Subcutaneous abdominal adipose tissue (tissue), 5 donors: Measurements from ENCODE around the gene POLR2F.

ENCODE experiments used
- H3K27ac ChIP-seq: one replicate; pipeline ENCODE4 v1.7.0; 2013; ENCODE audit warnings: low read depth, mild to moderate bottlenecking, inconsistent platforms, low read length, moderate library complexity
- H3K27me3 ChIP-seq, 5 donors: one replicate each; pipeline ENCODE4 v1.7.0; 2013; ENCODE audit warnings: low read length in 5 of 5, inconsistent platforms in 1 of 5; ENCODE audit not compliant: control insufficient read depth in 5 of 5, insufficient read depth in 4 of 5
- H3K36me3 ChIP-seq, 5 donors: one replicate each; pipeline ENCODE4 v1.7.0; 2013; ENCODE audit warnings: low read length in 5 of 5; ENCODE audit not compliant: control insufficient read depth in 5 of 5, insufficient read depth in 5 of 5
- H3K4me1 ChIP-seq, 5 donors: one replicate each; pipeline ENCODE4 v1.7.0; 2013; ENCODE audit warnings: low read length in 5 of 5, mild to moderate bottlenecking in 3 of 5, moderate library complexity in 1 of 5; ENCODE audit not compliant: control insufficient read depth in 5 of 5, insufficient read depth in 5 of 5
- H3K4me3 ChIP-seq, 5 donors: one replicate each; pipeline ENCODE4 v1.7.0; 2013; ENCODE audit warnings: low read length in 5 of 5, low read depth in 1 of 5
- H3K9ac ChIP-seq, 5 donors: one replicate each; pipeline ENCODE4 v1.7.0; 2013; ENCODE audit warnings: low read length in 5 of 5, mild to moderate bottlenecking in 4 of 5, moderate library complexity in 3 of 5
- H3K9me3 ChIP-seq, 5 donors: one replicate each; pipeline ENCODE4 v1.7.0; 2013; ENCODE audit warnings: low read length in 5 of 5; ENCODE audit not compliant: control insufficient read depth in 5 of 5
- donor health status: healthy.
- donor health status: healthy.
- donor health status: healthy.
- donor health status: healthy.
- donor health status: healthy.

The POLR2F gene

DNA sequence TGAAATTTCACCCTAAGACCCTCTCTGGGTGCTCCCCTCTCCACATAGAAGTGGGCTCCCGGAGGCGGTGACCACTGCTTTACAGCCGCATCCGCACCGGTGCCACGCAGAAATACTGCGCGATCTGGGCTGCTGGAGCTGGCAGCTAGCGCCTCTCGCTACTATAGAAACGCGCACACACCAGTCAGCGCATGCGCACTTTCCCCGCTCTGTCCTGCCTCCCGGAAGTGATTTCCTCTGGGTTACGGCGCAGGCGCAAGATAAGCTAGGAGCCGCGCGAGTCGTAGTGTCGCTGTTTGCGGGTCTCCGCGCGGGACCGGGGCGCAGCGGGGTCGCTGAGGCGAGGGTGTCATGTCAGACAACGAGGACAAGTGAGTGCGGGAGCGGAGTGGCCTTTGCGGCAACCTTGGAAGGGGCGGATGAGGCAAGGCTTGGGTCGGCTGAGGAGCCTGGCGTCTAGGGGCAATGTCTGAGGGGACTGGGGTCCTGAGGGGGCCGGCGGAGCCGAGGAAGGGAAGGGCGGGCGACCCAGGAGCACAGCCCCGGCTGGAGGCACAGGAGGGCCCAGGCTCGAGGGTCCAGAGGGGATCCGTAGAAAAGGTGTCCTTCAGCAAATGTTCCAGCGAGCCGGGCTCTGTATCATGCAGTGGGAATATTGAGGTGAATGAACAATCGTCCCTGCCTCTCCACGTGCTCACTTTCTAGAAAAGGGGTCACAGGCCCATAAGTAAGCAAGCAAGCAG, at the start of gene POLR2F, which contains the start of gene C22orf23:
Gene POLR2F, plus strand, starts transcription at position 263 of the 743 bp plus-strand sequence. Its CDS starts 89 bp downstream, at position 352.
Gene C22orf23, minus strand, starts transcription at position 165 of the 743 bp plus-strand sequence. CDS start 452 bp downstream, outside the sequence.
- H3K9me3 ChIP-seq: no peaks in the 10 kb centered on the region
- peaks cover 6 to 20% (median 19%) of the 10 kb centered on the region in 5 donors for H3K36me3 ChIP-seq
- H3K27ac ChIP-seq: peak within 1 kb of the TSS; percentile 81
- H3K27me3 ChIP-seq: no peaks in the 10 kb centered on the region
- H3K4me1 ChIP-seq: peaks cover 2 to 26% (median 24%) of the 10 kb centered on the region in 5 donors
- peak within 1 kb of the TSS in 4 of 5 donors; percentile 97 to 99 (median 98) for H3K9ac ChIP-seq
- peak within 1 kb of the TSS; percentile 81 to 97 (median 96) for H3K4me3 ChIP-seq

DNA sequence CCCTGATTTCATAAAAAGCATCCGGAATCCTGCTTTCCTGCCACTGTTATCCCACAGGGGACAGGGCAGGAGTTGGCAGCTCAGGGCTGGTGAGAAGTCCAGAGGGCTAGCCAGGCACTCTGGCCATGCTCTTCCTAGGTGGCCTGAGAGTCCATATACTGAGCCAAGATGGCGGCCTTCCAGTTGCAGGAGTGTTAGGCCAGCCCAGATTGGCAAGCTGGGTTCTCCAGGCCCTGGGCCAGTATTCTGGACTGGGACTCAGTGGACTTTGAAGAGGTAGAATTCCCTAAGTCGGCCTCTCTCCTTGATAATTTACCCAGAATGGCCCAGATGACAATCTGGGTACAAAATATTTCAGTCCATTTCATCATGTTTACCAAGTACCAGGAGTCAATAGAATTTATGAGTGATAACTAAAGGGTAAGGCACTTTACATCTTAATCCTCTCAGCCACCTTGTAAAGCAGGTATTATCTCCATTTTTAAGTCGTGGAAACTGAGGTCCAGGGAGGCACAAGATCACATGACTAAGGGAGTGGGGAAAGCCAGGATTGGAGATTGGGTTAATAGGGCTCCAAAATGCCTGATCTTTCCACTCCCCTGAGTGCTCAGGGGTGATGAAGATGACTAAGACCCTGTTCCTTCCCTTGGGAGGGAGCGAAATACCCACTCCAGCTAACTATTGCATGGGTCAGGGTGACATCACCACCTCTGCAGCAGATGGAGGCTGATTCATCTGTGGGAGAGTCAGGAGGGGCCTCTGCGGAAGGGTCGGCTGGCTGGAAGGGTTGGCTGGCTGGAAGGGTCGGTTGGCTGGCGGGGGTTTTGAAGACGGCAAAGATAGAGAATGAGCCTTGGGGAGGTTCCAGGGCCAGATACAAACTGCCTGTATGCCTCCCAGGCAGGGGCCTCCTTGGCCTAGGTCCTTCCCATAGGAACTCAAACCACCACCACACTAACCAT, 48.6 kb upstream of the POLR2F start:
- Histone ChIP-seq H3K4me3 (peak overlapping the region in 3 of 5 donors; percentile 63 to 72 (median 66)), H3K36me3 (no peaks in the 10 kb centered on the region), H3K27ac (peak overlapping the region; percentile 90), H3K4me1 (peaks cover 11 to 37% (median 26%) of the 10 kb centered on the region in 5 donors), H3K9ac (peak overlapping the region; percentile 43 to 70 (median 56)), H3K9me3 (no peaks in the 10 kb centered on the region), H3K27me3 (no peaks in the 10 kb centered on the region)

DNA sequence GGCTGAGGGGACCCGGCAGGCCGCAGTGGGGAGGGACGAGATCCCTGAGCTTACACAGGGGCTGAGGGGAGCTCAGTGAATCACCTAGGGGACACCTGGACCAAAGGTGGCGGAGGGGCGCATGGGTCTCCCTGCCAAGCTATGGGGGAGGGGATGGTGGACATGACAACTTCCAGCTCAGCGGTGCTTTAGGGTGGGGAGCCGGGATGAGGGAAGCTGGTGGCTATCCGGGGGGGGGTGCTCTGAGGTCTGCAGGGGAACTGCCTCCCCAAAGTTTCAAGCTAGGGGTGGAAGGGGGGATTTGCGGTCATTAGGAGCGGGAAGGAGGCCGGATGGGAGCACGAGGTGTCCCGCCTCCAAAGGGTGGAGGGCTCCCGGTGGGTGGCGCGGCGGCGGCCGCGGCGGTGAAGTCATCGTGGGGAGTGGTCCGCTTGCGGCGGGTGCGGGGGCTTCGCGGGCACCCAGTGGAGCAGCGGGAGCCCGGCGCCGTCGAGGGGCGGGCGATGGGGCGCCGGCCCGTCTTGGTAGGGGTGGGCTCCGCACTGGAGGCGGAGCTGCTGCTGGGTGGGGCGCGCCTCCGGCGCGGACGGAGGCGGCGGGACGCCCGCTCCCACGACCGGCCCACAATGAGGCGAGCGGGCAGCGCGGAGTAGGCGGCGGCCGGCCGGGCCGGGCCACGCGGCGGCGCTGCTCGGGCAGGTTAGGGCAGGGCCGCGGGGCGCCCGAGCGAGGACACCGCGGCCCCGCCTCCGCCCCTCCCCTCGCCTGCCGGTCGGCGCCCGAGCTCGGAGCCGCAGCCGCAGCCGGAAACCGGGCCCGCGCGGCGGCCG, 47.8 kb upstream of the POLR2F start, which contains the start of gene MICALL1:
Gene MICALL1, plus strand, starts transcription at position 764 of the 830 bp plus-strand sequence. CDS start 126 bp downstream, outside the sequence.
- Histone ChIP-seq H3K36me3 (no peaks in the 10 kb centered on the region), H3K27ac (peak within 1 kb of the TSS; percentile 90), H3K9ac (peak within 1 kb of the TSS; percentile 56 to 81 (median 79)), H3K4me1 (peaks cover 11 to 43% (median 28%) of the 10 kb centered on the region in 5 donors), H3K4me3 (peak within 1 kb of the TSS; percentile 60 to 74 (median 67)), H3K9me3 (no peaks in the 10 kb centered on the region), H3K27me3 (no peaks in the 10 kb centered on the region)

DNA sequence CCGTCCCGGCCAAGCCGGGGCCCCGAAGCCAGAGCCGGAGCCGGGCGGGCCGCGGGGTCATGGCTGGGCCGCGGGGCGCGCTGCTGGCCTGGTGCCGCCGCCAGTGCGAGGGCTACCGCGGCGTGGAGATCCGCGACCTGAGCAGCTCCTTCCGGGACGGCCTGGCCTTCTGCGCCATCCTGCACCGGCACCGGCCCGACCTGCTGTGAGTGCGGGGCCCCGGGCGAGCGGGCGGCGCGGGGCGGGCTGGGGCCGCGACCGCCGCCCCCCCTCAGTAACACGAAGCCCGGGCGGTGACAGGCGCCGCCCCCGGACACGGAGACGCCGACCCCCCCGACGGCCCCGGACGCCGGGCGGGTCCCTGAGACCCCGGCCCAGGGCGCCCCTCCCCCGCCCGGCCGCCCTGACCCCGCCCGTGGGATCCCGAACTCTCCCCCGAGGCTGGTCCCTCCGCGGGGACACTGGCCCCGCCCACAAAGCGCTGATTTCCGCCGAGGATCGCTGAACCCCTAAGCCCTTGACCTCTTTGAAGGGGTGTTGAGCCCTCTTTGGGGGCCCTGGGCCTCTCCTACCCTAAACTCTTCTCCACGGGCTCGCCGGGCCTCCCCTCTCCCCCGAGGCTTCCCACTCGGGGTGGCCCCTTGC, 47.0 kb upstream of the POLR2F start:
- peak overlapping the region; percentile 60 to 74 (median 67) for H3K4me3 ChIP-seq
- no peaks in the 10 kb centered on the region for H3K27me3 ChIP-seq
- H3K9ac ChIP-seq: peak overlapping the region in 4 of 5 donors; percentile 63 to 81 (median 80)
- no peaks in the 10 kb centered on the region for H3K9me3 ChIP-seq
- H3K36me3 ChIP-seq: no peaks in the 10 kb centered on the region
- peaks cover 11 to 46% (median 36%) of the 10 kb centered on the region in 5 donors for H3K4me1 ChIP-seq
- H3K27ac ChIP-seq: peak overlapping the region; percentile 81

DNA sequence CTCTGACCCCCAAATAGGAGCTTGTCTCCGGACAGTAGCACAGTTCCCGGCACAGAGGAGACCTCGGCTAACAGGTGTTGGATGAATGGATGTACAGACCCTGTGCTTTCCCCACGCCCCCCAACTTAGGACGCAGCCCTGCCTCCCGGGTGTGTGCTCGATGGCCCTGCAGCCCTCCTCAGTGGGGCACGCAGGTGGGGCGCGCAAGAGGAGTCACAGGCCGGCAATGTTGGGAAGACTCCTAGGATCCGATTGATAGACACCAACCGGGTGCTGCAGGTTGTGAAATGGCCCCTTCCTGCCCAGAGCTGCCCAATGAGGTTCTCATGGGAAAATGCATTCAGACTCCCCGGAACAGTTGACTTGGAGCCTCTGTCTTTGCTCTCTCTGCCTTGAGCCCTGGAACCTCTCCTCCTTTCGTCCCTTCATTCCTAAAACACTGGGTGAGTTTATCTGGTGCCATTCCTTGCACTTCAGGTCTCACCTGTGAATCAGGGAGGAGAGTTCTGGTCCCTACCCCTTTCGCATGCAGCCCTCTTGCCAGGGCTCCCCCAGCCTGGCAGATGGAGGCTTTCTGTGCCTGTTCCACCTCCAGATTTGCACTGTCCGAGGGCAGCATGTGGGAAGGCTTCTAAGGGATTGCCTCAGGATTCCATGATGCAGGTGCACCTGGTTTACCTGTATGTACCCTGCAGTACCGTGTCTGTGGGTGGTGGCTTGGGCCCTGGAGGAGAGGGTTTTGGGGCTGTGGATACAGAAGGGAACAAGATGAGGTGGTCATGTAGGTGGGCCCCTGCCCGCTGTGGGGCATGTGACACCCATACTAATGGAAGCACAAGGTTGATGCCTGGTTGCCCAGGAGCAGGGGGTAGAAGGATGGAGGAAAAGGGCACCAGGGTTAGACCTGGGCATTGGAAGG, 46.2 kb upstream of the POLR2F start:
- H3K4me1 ChIP-seq: peaks cover 11 to 52% (median 37%) of the 10 kb centered on the region in 5 donors
- peaks cover 0 to 5% (median 3%) of the 10 kb centered on the region in 5 donors for H3K36me3 ChIP-seq
- peak overlapping the region in 4 of 5 donors; percentile 63 to 81 (median 80) for H3K9ac ChIP-seq
- H3K27ac ChIP-seq: peak overlapping the region; percentile 81
- H3K9me3 ChIP-seq: no peaks in the 10 kb centered on the region
- H3K4me3 ChIP-seq: peak overlapping the region; percentile 60 to 74 (median 67)
- H3K27me3 ChIP-seq: no peaks in the 10 kb centered on the region

DNA sequence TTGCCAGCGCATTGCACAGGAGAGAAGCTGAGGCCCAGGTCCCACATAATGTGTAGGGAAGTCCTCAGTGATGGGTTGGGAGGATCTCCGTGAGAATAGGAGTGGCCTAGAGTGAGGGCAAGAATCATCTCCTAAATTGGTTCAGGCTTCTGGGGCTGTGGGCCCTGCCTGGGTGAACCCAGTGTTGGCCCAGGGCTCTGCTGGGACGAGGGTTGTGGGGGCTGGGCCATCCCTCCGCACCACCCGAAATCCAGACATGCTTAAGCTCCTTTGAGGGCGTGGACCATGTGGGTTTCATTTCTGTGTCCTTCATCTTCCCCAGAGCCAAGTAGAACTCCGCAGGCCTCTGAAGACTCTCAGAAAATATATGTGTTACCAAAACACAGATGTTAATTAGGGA, 43.7 kb upstream of the POLR2F start:
- peaks cover 7 to 60% (median 36%) of the 10 kb centered on the region in 5 donors for H3K4me1 ChIP-seq
- no peaks in the 10 kb centered on the region for H3K9me3 ChIP-seq
- H3K9ac ChIP-seq: no peak overlapping the region
- no peak overlapping the region for H3K27ac ChIP-seq
- no peak overlapping the region for H3K4me3 ChIP-seq
- H3K36me3 ChIP-seq: peaks cover 0 to 15% (median 12%) of the 10 kb centered on the region in 5 donors
- no peaks in the 10 kb centered on the region for H3K27me3 ChIP-seq

DNA sequence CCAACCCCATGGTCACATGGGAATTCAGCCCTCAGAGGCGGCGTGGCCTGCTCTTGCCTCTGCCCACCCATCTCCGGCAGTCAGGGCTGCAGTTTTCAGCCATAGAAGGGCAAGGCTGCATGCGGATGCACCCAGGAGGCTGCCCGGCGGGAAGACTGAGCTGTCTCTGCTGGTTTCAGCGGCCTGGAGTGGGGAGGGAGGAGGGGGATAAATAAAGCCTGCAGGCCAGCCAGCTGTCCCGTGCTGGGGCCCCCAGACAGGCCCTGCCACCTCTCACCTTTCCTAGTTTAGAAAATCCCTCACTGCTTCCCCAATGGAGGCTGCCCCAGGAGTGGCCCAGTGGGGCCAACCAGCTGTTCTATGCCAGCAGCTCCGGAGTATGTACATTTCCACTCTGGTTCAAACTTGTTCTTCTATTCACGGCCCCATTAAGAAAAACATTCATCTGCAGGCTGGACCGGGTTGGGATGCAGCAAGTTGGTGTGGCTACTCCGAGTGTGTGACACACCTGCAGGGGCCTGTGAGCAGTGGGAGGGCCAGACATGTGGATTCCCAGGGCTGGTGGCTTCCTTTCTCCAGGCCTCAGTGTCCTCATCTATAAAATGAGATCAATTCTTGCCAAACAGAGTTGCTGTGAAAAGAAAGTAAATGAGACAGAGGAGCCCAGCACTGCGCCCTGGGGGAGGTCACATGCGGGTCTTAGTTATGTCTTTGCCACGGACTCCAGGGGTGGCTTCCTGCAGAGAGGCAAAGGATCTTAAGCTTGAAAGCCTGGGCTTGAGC, 42.4 kb upstream of the POLR2F start:
- no peak overlapping the region for H3K9ac ChIP-seq
- H3K36me3 ChIP-seq: peaks cover 0 to 20% (median 16%) of the 10 kb centered on the region in 5 donors
- peaks cover 3 to 50% (median 26%) of the 10 kb centered on the region in 5 donors for H3K4me1 ChIP-seq
- no peak overlapping the region for H3K4me3 ChIP-seq
- no peaks in the 10 kb centered on the region for H3K9me3 ChIP-seq
- no peaks in the 10 kb centered on the region for H3K27me3 ChIP-seq
- H3K27ac ChIP-seq: peak overlapping the region; percentile 23

DNA sequence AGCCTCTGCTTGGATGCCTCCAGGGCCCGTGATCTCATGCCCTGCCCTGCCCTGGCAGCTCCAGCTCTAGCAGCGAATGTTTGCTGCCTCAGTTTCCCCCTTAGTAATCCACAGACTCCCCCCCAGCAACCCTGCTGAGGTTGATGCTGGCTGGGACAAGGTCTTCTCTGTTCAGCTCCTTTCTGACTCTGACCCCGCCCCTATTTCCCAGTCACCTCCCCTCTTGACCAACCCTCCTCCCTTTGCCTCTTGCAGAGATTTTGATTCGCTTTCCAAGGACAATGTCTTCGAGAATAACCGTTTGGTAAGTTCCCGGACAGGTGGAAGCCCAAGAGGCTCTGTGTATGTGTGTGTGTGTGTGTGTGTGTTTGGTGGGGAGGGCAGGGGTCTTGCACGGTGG, 41.8 kb upstream of the POLR2F start:
- H3K9me3 ChIP-seq: no peaks in the 10 kb centered on the region
- peaks cover 3 to 49% (median 25%) of the 10 kb centered on the region in 5 donors for H3K4me1 ChIP-seq
- no peak overlapping the region for H3K9ac ChIP-seq
- H3K36me3 ChIP-seq: peaks cover 0 to 26% (median 21%) of the 10 kb centered on the region in 5 donors
- peak overlapping the region; percentile 23 for H3K27ac ChIP-seq
- H3K27me3 ChIP-seq: no peaks in the 10 kb centered on the region
- H3K4me3 ChIP-seq: no peak overlapping the region
